ENCODE results near the gene TMEM150A.
A peak's percentile ranks its signal among the peaks of the same experiment; 100 is the strongest.

DNA sequence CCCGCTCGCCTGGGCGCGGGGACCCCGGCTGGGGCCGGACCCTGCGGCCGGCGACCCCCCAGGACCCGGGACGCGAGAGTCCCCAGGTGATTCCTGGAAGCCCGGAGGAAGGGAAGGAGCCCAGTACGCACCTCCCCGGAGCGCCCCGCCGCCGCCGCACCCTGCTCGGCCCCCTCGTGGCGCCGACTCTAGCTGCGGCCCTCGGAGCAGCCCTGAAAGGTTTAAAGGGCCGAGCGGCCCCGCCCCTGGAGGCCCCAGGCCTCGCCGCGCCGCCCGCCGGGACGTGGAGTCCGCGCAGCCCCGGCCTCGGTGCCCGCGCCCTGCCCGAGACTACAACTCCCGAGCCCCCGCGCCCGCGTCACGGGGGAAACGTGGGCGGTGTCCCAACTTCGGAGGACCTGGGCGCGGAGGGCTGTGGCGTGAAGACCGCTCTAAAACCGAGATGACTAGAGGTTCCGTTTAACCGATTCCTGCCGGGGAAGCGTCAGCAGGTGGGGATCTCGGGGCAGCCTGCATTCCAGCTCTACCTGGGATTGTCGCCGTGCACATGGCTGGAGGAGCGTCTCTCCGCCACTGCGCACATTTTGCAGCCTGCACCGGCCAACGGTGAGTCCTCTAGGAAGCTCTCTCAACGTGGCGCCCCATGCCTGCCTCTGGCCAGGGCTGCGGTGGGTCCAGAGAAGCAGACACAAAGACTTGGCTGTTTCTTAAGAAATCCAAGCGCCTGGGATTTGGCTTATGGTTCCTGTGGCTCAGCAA is at the start of gene TMEM150A:
- TF ChIP-seq SMC3 (IDR thresholded peaks at IDR 0.05; ENCODE audit: low read depth, low read length) = 0 out of 2 replicates have a peak, but pooled peaks have one; percentile 7
- TF ChIP-seq, protein P1, sequence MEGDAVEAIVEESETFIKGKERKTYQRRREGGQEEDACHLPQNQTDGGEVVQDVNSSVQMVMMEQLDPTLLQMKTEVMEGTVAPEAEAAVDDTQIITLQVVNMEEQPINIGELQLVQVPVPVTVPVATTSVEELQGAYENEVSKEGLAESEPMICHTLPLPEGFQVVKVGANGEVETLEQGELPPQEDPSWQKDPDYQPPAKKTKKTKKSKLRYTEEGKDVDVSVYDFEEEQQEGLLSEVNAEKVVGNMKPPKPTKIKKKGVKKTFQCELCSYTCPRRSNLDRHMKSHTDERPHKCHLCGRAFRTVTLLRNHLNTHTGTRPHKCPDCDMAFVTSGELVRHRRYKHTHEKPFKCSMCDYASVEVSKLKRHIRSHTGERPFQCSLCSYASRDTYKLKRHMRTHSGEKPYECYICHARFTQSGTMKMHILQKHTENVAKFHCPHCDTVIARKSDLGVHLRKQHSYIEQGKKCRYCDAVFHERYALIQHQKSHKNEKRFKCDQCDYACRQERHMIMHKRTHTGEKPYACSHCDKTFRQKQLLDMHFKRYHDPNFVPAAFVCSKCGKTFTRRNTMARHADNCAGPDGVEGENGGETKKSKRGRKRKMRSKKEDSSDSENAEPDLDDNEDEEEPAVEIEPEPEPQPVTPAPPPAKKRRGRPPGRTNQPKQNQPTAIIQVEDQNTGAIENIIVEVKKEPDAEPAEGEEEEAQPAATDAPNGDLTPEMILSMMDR (conservative IDR thresholded peaks at IDR 0.05; ENCODE audit: low read depth, low read length) = peak; percentile 38
- TF ChIP-seq POLR2A (IDR thresholded peaks at IDR 0.05; ENCODE audit: low read depth, low read length) = peak; percentile 70
- no peak for TF ChIP-seq RFX5 (IDR thresholded peaks at IDR 0.05; ENCODE audit: low read depth, low read length)
- no peak for TF ChIP-seq FOS (IDR thresholded peaks at IDR 0.05; ENCODE audit: low read depth, low read length)
- TF ChIP-seq CEBPB (IDR thresholded peaks at IDR 0.05; ENCODE audit: low read depth, low read length) = no peak
- no peak for TF ChIP-seq RCOR1 (IDR thresholded peaks at IDR 0.05; ENCODE audit: insufficient replicate concordance, low read length)
- no peak for TF ChIP-seq MAFK (IDR thresholded peaks at IDR 0.05; ENCODE audit: low read depth, low read length)
- TF ChIP-seq, protein P2, sequence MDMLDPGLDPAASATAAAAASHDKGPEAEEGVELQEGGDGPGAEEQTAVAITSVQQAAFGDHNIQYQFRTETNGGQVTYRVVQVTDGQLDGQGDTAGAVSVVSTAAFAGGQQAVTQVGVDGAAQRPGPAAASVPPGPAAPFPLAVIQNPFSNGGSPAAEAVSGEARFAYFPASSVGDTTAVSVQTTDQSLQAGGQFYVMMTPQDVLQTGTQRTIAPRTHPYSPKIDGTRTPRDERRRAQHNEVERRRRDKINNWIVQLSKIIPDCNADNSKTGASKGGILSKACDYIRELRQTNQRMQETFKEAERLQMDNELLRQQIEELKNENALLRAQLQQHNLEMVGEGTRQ (IDR thresholded peaks at IDR 0.05; ENCODE audit: low read depth, low read length) = peak; percentile 66
- peak; percentile 68; the same call in 1 of the 2 replicates for TF ChIP-seq MXI1 (IDR thresholded peaks at IDR 0.05; ENCODE audit: borderline replicate concordance, low read depth, low read length)
- TF ChIP-seq, protein P3, sequence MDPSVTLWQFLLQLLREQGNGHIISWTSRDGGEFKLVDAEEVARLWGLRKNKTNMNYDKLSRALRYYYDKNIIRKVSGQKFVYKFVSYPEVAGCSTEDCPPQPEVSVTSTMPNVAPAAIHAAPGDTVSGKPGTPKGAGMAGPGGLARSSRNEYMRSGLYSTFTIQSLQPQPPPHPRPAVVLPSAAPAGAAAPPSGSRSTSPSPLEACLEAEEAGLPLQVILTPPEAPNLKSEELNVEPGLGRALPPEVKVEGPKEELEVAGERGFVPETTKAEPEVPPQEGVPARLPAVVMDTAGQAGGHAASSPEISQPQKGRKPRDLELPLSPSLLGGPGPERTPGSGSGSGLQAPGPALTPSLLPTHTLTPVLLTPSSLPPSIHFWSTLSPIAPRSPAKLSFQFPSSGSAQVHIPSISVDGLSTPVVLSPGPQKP (IDR thresholded peaks at IDR 0.05; ENCODE audit: borderline replicate concordance, low read depth, low read length) = no peak
- TF ChIP-seq RAD21 (IDR thresholded peaks at IDR 0.05; ENCODE audit: low read length) = peak; percentile 12; the same call in 1 of the 2 replicates

Measured in IMR-90 (cell line).